GM06990 (cell line): ENCODE data around the gene DDX10.

Experiments used
- DNase-seq: peaks from one replicate; pipeline ENCODE4 v3.0.0-alpha.2; 2011; ENCODE audit not compliant: insufficient read length; ENCODE audit errors: extremely low read depth
- H3K27me3 ChIP-seq: replicated peaks from 2 replicates; pipeline ENCODE4 v1.6.0; 2011; ENCODE audit warnings: low read length; ENCODE audit not compliant: control insufficient read depth, insufficient read depth
- H3K36me3 ChIP-seq: 2 replicates; pipeline ENCODE4 v1.5.1; 2011; ENCODE audit warnings: low read length; ENCODE audit not compliant: control insufficient read depth, insufficient read depth
- H3K4me3 ChIP-seq: replicated peaks from 2 replicates; pipeline ENCODE4 v1.5.1; 2011; ENCODE audit warnings: low read depth, mild to moderate bottlenecking, control low read depth, low read length
- CTCF ChIP-seq: IDR thresholded peaks from 2 replicates; pipeline ENCODE4 v1.5.1; 2011; ENCODE audit warnings: low read length, control low read depth, mild to moderate bottlenecking, inconsistent platforms; ENCODE audit not compliant: insufficient read depth, poor library complexity, severe bottlenecking

Gene DDX10

GRCh38 chr11:108826136-108826535 lies 161.3 kb downstream of the DDX10 start:
- H3K4me3 ChIP-seq, result no peak overlapping the region
- DNase-seq, result no peak
- TF ChIP-seq CTCF, result no peak
- no peaks in the 10 kb centered on the region for H3K36me3 ChIP-seq
- H3K27me3 ChIP-seq, result no peaks in the 10 kb centered on the region

- DNase-seq, result no peak
- no peak overlapping the region for H3K4me3 ChIP-seq
- no peaks in the 10 kb centered on the region for H3K27me3 ChIP-seq
- H3K36me3 ChIP-seq, result no peaks in the 10 kb centered on the region; the same call in 1 of the 2 replicates
- TF ChIP-seq CTCF, result no peak
Measured at GRCh38 chr11:108835624-108836023, 170.8 kb downstream of the DDX10 start.

DNA sequence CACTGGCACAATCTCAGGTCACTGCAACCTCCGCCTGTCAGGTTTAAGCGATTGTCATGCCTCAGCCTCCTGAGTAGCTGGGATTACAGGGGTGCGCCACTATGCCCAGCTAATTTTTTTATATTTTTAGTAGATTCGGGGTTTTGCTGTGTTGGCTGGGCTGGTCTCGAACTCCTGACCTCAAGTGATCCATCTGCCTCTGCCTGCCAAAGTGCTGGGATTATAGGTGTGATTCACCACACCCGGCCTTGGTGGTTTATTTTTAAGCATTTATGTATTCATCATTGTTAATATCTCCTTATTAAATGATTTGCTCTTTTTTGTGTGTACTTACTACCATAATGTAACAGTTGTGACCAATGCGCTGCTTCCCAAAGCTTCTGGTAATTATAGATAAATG lies 171.7 kb downstream of the DDX10 start:
- DNase-seq, result no peak
- H3K27me3 ChIP-seq, result no peaks in the 10 kb centered on the region
- TF ChIP-seq CTCF, result no peak
- H3K4me3 ChIP-seq, result no peak overlapping the region
- peaks cover 2% of the 10 kb centered on the region for H3K36me3 ChIP-seq

- Histone ChIP-seq H3K4me3 (no peak overlapping the region), H3K36me3 (peaks cover 2% of the 10 kb centered on the region), H3K27me3 (no peaks in the 10 kb centered on the region)
- no peak for DNase-seq
- TF ChIP-seq CTCF, result no peak
Measured at GRCh38 chr11:108838102-108838791, 173.4 kb downstream of the DDX10 start.

DNA sequence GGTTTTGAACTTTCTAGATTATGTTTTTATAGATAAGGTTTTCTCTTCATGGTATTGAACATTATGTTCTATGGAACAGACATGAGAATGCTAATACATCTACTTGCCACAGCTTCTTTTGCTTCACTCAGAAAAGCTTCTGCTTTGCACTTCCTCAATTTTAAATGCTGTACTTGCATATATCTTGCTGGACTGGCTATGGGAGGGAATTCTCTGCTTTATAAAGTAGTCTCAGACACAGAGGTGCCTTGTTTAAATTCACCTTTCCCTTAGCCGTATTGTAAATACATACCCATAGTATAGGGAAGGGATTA lies 173.9 kb downstream of the DDX10 start:
- Histone ChIP-seq H3K4me3 (no peak overlapping the region), H3K36me3 (peaks cover 2% of the 10 kb centered on the region), H3K27me3 (no peaks in the 10 kb centered on the region)
- TF ChIP-seq CTCF, result no peak
- DNase-seq, result no peak

GRCh38 chr11:108846009-108846408 lies 181.1 kb downstream of the DDX10 start:
- no peak for DNase-seq
- Histone ChIP-seq H3K36me3 (peaks cover 2% of the 10 kb centered on the region; the same call in 1 of the 2 replicates), H3K4me3 (no peak overlapping the region), H3K27me3 (no peaks in the 10 kb centered on the region)
- TF ChIP-seq CTCF, result no peak
